ENCODE results near the gene SRGAP2C. TPM values are rescaled to one million over a fixed set of nuclear protein-coding genes. Genes with fewer than 3 reads are reported as not detected.
"Not testable (repeated sequence)": the region's sequence is repeated elsewhere in the genome, so short reads cannot be mapped to it uniquely, and the experiment has no call there.

SRGAP2C gene
- total RNA-seq = 10 to 100 TPM; 26.3 to 31.0 TPM

DNA sequence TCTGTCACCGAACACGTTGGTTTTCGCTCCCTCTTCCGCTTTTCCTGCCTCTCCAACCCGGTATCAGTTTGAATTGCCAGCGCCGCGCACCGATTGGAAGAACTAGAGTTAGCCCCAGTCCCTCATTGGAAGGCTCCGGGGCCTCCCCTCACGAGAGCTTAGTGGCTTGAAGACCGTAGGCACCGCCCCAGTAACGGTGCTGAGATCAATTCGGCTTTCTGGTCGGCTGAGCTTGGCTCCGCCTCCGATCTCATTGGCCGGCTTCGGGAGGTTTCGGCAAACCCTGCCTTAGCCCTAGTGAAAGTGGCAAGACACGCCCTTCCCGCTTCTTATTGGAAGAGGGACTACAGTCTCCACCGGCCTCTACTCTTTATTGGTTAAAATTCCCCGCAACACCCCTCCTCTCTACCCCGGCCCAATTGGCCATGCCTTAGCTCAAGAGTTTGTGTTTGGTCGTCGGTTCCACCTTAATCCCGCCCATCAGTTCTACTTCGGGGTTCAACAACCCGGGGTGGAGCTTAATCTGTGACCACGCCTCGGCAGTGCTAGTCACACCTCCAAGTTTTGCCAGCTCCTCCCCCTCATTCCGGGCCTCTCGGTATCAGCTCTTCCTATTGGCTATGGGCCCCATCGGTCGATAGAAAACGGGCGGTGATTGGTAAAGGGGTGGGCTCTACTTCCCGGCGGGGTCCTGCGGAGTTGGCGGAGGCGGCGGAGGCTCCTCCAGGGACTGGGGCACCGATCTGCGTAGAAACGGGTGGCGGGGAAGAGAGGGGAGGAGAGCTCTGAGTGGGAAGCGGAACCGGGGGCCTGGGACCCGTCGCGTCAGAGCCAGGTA lies at the start of gene SRGAP2C, which contains the start of gene FAM72B:
Gene SRGAP2C (plus strand): TSS at position 686 of the 838 bp plus-strand sequence. CDS start 2,472 bp downstream, outside the sequence.
Gene FAM72B (minus strand): TSS at position 51 of the 838 bp plus-strand sequence. CDS start 851 bp downstream, outside the sequence.
- Mint-ChIP-seq H3K27ac (peak within 1 kb of the TSS; percentile 90), H3K4me3 (peak within 1 kb of the TSS; percentile 96)
- H3K36me3 Mint-ChIP-seq, H3K27me3 Mint-ChIP-seq, H3K9me3 Mint-ChIP-seq, POLR2A ChIA-PET, H3K4me1 Mint-ChIP-seq: not testable (repeated sequence)
- peak; percentile 84 for DNase-seq
- peak; percentile 90 for ATAC-seq (ENCODE audit: low read depth)

DNA sequence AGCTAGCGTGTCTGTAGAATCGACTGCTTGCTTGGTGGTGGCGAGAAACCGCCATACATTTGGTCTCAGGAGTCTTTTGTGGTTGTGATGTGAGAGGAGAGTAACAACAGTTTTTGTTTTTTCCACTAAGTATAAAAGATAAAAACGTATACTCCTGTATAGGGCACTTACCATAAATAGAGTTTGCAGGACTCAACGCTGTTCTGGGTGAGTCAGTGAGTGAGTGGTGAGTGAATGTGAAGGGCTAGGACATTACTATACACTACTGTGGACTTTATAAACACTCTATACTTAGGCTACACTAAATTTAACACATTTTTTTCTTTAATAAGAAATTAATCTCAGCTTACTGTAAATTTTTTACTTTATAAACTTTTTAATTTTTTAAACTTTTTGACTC lies 44.4 kb upstream of the SRGAP2C start:
- DNase-seq; H3K4me1 Mint-ChIP-seq; H3K36me3 Mint-ChIP-seq; H3K9me3 Mint-ChIP-seq; H3K27ac Mint-ChIP-seq; H3K27me3 Mint-ChIP-seq; H3K4me3 Mint-ChIP-seq; ATAC-seq (ENCODE audit: low read depth); POLR2A ChIA-PET: not testable (repeated sequence)

DNA sequence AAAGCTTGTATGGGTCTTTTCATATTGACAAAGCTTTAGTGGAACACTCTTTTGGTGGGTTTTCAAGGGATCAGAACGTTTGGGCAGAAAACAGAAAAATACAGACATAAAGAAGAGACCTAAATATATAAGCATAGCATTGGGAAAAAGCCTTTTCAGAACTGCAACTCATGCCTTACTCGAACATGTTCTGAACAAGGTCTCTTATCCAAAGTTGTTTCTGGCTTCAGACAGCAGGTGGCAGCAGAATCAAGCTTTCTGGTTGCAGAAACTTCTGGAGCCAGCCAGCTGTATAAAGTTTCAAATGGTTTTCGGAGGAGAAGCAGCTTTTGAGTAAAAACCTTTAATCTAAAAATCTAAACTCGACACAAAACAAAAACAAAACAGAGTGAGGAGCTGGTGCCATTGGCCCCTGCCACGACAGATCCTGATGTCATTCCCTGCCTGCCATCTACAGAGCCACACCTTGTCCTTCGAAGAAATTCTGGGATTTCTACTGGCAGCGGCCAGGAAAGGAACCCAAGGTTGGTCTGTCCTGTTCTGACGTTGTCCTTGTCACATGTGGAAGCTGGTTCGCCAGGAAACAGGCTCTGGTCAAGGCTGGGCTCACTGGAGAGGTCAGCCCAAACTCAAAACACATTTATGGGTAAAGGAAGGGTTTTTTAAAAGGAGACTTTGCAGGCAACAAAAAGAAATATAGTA lies 36.1 kb upstream of the SRGAP2C start:
- H3K27ac Mint-ChIP-seq; DNase-seq; H3K36me3 Mint-ChIP-seq; ATAC-seq (ENCODE audit: low read depth); POLR2A ChIA-PET; H3K27me3 Mint-ChIP-seq; H3K4me1 Mint-ChIP-seq; H3K9me3 Mint-ChIP-seq; H3K4me3 Mint-ChIP-seq: not testable (repeated sequence)

DNA sequence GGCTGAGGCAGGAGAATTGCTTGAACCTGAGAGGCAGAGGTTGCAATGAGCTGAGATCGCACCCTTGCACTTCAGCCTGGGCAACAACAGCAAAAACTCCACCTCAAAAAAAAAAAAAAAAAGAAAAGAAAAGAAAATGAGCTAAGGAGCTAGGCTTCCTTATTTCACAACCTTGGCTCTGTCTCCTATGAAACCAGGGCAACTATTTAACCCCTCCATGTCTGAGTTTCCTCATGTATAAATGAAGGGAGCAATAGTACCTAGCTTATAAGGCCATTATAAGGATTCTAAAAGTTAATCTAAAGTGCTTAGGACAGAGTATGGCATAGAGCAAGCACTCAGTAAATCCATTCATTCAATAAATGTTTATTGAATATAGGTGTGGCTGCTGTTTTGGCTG lies 33.5 kb upstream of the SRGAP2C start:
- H3K27me3 Mint-ChIP-seq; H3K36me3 Mint-ChIP-seq; H3K4me1 Mint-ChIP-seq; DNase-seq; H3K27ac Mint-ChIP-seq; POLR2A ChIA-PET; ATAC-seq (ENCODE audit: low read depth); H3K4me3 Mint-ChIP-seq; H3K9me3 Mint-ChIP-seq: not testable (repeated sequence)

DNA sequence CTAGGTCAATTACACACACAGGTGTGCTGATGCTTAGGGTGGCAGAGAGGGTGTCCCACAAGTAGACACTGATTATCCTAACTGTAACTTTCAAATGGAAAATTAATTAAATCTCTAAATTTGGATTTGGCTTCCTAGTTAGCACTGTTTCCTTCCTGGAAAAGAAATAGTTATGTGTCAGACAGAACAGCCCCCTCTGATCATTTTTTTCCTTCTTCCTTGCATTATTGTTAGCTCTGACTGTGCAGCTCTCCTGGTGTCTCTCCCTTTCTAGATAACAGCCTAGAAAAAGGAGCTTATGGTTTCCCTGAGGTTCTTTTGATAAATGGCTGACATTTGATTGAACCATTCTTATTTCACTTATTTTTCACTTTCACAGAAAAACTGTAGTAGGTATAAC lies 32.0 kb upstream of the SRGAP2C start:
- H3K27ac Mint-ChIP-seq; H3K36me3 Mint-ChIP-seq; POLR2A ChIA-PET; DNase-seq; H3K27me3 Mint-ChIP-seq; ATAC-seq (ENCODE audit: low read depth); H3K9me3 Mint-ChIP-seq; H3K4me3 Mint-ChIP-seq; H3K4me1 Mint-ChIP-seq: not testable (repeated sequence)

DNA sequence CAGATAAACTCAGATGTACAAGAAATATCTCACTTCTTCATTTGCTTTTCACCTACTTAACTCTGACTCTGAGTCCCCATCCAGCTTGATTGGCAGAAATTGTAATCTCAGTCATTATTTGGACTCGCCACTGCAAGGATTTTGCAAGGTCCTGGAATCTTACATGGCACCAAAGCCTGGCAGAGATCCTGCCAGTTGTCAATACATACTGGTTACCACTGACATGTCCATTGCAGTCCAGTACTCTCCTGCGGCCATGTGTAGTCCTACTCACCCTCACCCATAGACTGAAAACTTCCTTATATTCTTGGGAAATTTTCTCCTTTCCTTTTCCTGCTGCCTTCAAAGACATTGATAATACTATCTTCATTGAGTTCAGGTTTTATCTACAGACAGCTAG lies 30.0 kb upstream of the SRGAP2C start:
- POLR2A ChIA-PET; H3K36me3 Mint-ChIP-seq; H3K27me3 Mint-ChIP-seq; ATAC-seq (ENCODE audit: low read depth); H3K4me1 Mint-ChIP-seq; DNase-seq; H3K4me3 Mint-ChIP-seq; H3K27ac Mint-ChIP-seq; H3K9me3 Mint-ChIP-seq: not testable (repeated sequence)

DNA sequence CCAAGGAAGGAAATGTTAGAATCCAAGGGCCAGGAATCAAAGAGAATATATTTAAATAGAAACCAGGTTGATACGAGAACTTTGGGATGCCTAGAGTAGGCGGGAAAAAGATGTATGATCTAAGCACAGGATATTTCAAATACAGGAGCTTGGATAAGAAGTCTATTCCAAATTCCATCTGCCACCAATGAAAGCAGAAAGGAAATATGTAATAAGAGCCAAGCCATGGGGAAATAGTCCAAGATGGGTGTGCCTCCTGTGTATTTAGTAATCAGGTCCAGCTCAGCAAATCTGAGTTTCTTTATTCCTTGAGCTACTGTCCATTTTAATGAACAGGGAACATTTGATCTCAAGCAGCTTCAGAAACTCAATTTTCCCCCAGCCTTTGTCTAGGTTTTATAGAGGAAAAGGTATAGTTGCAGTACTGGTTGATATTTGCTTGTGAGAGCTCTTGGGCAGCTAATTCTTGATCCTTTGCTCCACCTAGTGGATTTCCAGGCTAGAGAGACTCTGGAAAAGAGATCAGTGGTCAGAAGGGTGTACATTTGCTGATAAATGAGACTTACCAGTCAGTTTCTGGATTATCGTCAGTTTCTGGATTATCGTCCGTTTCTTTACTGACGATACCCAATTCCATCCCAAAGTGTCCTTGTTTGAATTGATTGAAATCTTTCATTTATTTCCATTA lies 29.0 kb upstream of the SRGAP2C start:
- DNase-seq; H3K4me1 Mint-ChIP-seq; ATAC-seq (ENCODE audit: low read depth); POLR2A ChIA-PET; H3K36me3 Mint-ChIP-seq; H3K9me3 Mint-ChIP-seq; H3K4me3 Mint-ChIP-seq; H3K27ac Mint-ChIP-seq; H3K27me3 Mint-ChIP-seq: not testable (repeated sequence)

DNA sequence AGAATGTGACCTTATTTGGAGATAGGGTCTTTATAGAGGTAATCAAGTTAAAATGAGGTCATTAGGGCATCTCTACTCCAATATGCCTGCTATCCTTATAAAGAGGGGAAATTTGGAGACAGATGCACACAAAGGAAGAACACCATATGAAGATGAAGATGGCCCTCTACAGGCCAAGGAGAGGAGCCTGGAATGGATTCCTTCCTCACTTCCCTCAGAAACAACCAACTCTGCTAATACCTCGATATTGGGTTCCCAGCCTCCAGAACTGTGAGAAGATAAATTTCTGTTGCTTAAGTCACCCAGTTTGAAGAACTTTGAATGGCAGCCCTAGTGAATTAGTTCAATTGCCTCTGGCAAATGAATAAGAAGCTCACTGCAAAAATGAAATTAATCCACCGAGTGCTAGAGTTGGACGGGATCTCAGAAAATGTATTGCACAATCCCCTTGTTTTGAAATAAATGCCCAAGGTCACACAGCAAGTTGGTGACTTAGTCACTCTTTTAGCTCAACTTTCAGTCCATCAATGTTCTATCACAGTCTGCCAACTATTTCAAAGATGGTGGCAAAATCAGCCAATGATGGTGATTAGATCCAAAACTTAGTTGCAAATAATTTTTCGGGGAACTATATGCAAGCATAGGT lies 27.7 kb upstream of the SRGAP2C start:
- H3K4me1 Mint-ChIP-seq; ATAC-seq (ENCODE audit: low read depth); POLR2A ChIA-PET; H3K4me3 Mint-ChIP-seq; H3K27ac Mint-ChIP-seq; DNase-seq; H3K36me3 Mint-ChIP-seq; H3K27me3 Mint-ChIP-seq; H3K9me3 Mint-ChIP-seq: not testable (repeated sequence)

DNA sequence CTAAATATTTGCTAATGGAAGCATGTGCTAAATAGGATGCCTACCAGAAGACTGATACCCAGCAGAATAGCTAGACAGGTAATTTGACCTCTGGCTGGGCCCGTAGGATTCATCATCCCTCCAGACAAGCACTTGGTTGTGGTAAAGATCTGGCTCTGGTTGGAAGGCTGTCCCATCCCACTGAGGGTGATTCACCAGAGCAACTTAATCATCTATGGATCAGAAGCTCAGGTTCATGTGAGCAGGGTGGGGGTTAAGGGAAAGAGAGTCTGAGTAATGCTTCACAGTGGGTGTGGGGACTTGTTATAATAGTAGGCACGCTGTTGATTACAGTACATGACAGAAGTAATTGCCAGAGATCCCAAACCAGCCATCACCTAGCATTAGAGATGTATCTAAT lies 27.2 kb upstream of the SRGAP2C start:
- H3K4me1 Mint-ChIP-seq; ATAC-seq (ENCODE audit: low read depth); H3K27ac Mint-ChIP-seq; DNase-seq; H3K9me3 Mint-ChIP-seq; H3K4me3 Mint-ChIP-seq; H3K27me3 Mint-ChIP-seq; POLR2A ChIA-PET; H3K36me3 Mint-ChIP-seq: not testable (repeated sequence)

DNA sequence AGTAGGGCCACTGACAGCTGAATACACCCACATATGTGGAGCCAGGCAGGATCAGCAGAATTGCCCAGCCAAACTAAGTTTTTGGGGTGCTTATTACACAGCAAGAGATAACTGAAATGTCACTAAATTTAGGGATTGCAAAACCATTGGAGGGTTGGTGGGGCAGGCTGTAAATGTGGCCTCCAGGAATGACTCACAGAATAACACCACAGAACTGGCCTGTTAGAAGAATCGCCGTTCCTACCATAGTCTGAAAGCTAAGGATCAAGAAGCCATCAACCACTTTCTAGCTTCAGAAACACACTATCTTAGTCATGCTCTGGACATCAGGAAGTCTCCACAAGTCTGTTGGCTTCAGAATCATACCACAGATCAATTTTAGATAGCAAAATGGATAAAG lies 24.7 kb upstream of the SRGAP2C start:
- H3K9me3 Mint-ChIP-seq; H3K4me1 Mint-ChIP-seq; H3K36me3 Mint-ChIP-seq; ATAC-seq (ENCODE audit: low read depth); H3K4me3 Mint-ChIP-seq; H3K27me3 Mint-ChIP-seq; POLR2A ChIA-PET; DNase-seq; H3K27ac Mint-ChIP-seq: not testable (repeated sequence)

DNA sequence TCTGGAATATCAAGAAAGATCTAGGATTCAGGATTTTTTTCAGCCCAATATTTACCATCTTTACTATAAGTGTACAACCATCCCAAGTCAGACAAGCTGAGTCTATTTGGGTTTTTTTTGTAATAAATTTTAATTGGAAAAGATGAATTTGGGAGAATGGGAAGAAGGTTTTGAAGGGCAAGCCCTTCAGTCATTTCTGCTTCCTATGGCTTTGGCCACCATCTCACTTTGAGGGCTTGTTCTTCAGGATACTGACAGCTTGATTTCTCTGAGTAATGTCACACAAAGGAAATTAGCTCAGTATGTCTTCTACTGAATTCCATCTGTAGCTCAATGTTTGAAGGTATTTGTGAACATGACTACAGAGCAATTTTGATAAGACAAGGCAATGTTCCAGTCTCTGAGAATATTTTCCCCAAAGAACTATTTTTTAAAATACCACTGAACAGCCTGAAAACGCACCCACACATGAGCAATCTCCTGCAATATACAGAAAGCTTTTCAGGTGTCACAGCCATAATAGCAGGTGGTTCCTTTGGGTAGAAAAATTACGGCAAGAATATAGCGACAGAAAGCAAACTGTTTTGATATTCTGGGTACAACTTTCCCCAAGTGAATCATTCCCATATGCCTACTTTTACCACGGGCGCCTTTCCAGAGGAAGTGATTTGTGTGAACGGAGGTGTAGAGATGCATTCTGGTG lies 23.4 kb upstream of the SRGAP2C start:
- DNase-seq; H3K27ac Mint-ChIP-seq; POLR2A ChIA-PET; H3K36me3 Mint-ChIP-seq; H3K27me3 Mint-ChIP-seq; ATAC-seq (ENCODE audit: low read depth); H3K4me1 Mint-ChIP-seq; H3K4me3 Mint-ChIP-seq; H3K9me3 Mint-ChIP-seq: not testable (repeated sequence)

DNA sequence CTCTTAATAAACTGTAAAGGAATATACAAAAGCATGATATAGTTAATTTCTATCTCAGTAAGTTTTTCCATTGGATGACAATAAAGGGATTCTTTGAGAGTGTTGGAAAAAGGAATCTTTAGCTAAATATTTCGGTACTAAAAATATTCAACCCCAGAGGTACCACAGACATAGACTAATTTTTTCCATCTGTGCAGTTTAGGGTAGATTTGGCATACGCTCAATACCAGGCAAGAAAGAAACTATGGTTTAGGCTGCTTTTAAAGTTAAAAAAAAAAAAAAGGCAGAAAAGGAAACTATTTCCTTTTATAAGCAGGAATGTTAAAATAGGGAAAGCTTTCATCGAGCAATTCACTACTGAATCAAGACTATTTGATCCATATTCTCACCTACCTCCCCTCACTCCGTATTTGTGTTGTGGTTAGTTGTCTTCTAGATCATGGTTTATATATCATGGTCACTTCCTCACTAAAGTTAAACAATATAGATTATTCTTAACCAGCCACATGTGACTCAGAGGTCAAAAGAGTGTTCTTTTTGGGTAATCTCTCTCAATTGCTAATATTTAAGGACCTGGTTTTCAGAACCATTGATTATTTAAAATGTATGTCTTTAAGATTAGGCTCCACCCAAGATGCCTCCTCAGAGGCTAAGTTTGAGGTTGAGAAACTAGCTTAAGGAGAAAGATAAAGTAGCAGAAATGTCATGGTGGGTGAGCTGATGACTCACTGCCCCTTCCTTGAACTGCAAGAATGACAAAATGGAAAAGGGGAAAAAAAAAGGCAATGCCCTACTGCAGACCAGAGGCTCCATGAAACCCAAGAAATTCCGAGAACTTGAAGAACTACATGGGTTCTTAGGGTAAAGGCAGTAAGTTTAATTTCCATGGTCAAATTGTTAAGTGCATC lies 20.7 kb upstream of the SRGAP2C start:
- H3K27me3 Mint-ChIP-seq; H3K9me3 Mint-ChIP-seq; H3K27ac Mint-ChIP-seq; H3K36me3 Mint-ChIP-seq; ATAC-seq (ENCODE audit: low read depth); H3K4me1 Mint-ChIP-seq; DNase-seq; H3K4me3 Mint-ChIP-seq; POLR2A ChIA-PET: not testable (repeated sequence)

All from activated naive CD8-positive, alpha-beta T cell treated with anti-CD3 and anti-CD28 coated beads, Interleukin-2, amount 10 ng/mL, durations not matched to agents 7 days and 5 days (primary cell).